Esophagus muscularis mucosa (tissue), 3 donors: ENCODE results near the gene CNN1.

ENCODE experiments used
- EP300 ChIP-seq: sonication (generic); formaldehyde crosslinking; IDR thresholded peaks from one replicate; pipeline ENCODE4 v1.6.1; 2017; ENCODE audit warnings: antibody characterized with exemption
- POLR2A ChIP-seq: fragments of 450-650 bp; IDR thresholded peaks from one replicate; pipeline ENCODE4 v1.6.1; 2017; ENCODE audit warnings: antibody characterized with exemption, moderate library complexity, mild to moderate bottlenecking, low read depth
- POLR2AphosphoS5 ChIP-seq, 2 donors: sonication (generic); formaldehyde crosslinking; IDR thresholded peaks; one replicate each; pipeline ENCODE4 v1.6.1; 2017; ENCODE audit warnings: antibody characterized with exemption in 2 of 2

DNA sequence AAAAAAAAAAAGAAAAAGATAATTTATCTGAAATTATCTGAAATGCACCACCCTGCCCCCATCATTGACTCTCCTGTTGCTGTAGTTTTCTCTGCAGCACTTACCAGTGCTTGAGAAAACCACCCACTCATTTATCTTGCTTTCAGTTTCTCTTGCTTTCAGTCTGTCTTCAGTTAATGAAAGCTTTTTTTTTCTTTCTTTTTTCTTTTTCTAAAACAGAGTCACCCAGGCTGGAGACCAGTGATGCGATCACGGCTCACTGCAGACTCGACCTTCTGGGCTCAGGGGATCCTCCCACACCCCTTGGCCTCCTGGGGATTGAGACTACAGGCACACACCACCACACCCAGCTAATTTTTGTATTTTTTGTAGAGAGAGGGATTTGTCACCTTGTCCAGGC lies 43.1 kb downstream of the CNN1 start:
- no peak for TF ChIP-seq EP300
- no peak for TF ChIP-seq POLR2A
- no peak for TF ChIP-seq POLR2AphosphoS5 (IDR thresholded peaks at IDR 0.05)
